G401 (cell line): ENCODE data around the gene TGFA. TPM values are rescaled to one million over a fixed set of nuclear protein-coding genes. Genes with fewer than 3 reads are reported as not detected.

Experiments used
- DNase-seq: peaks from one replicate; pipeline ENCODE4 v3.0.0-alpha.2; 2015; ENCODE audit warnings: low spot score
- in situ Hi-C: cut with HindIII; loops from 2 replicates; pipeline ENCODE4 v1.10.0; 2016; ENCODE audit warnings: low sequenced_read_pairs, mixed read lengths
- total RNA-seq: library from RNA; depleted of rRNA; stranded (reverse); fragments of >200 nt; shearing (Covaris generic); gene quantifications from 2 replicates; pipeline ENCODE4 v1.2.3, GENCODE V29; 2014

Gene TGFA
- total RNA-seq, 1 experiment from 2014 or later: not detected

DNA sequence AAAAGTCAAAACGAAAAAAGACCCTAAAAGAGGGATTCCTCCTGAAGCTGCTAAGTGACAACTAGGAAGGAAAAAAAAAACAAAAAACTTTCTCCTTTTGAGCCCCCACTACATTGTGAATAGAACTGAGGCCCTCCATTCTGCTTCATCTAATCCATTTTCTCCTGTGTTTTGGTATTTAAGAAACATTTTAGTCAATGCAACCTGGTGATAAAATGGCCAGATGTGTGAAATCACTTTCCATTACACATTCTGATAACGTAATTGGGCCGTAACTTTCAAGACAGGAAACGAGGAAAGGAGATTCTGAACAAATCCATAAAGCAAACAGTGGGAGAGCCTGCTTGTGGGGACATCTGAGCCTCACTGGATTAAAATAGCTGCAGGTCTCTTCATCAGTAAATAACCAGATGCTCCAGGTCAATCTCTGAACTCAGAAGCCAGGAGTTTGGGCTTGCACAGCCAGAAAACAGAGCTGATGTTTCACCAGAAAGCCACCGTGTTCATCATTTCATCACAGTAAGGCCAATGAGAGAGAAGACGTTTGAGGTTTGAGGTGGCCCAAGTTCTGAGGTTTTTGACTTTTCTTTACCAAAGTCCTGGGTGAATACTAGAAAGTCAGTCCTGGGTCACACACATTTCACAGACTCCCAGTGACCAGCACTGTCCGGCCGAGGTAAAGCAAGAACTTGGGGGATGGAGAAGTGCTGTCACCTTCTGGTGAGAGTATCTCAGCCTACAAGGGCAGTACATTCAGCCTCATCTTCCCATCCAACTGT is 47.8 kb downstream of the TGFA start:
- in situ Hi-C loops: no loop called here
- DNase-seq: no peak

DNA sequence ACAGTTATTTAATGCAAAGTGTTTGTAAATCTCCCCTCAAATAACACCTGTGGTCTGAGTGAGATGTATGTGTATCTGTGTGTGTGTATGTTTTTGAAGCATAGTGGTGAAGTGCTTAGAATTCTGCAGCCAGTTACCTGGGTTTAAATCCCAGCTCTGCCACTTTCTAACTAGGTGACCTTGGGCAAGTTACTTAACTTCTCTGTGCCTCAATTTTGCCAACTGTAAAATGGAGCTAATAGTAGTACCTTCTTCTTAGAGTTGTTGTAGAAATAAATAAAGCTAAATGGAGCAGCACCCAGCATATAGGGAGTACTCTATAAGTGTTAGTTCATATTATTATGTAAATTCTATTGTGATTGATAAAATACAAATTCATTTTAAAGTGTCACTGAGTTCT is 48.9 kb downstream of the TGFA start:
- DNase-seq: no peak
- in situ Hi-C loops: no loop called here

DNA sequence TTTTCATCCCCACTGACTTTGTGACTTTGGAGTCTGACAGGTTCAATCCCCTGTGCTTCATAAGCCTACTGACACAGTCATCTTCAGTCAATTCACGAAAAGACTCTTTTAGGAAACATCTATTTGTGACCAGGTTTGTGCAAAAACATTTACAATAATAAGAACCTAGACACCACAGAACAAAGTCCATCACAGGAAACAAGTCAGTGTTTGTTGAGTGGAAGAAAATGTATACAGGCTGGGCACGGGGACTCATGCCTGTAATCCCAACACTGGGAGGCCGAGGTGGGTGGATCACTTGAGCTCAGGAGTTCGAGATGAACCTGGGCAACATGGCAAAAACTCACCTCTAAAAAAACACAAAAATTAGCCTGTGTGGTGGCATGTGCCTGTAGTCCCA is 49.7 kb downstream of the TGFA start:
- in situ Hi-C loops: no loop called here
- DNase-seq: no peak

DNA sequence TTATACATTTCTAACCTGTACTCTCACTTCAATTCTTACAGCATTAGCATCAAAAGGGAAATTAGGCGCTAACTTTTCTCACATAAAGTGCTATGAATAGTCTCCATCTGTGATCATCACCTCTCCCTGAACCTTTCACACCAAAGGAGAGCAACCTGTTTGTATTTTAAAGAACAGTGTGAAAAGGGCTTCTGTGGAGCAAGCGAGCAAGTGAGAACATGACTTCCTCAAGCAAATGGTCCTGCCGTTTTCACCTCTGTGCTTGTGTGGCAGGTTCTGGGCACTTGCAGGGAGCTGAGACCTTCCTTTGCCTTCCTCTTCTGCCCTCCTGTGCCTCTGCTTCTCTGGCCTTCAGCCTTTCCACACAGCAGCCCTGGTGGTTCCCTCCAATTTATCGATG is 51.9 kb downstream of the TGFA start:
- DNase-seq: no peak
- in situ Hi-C loops: no loop called here

DNA sequence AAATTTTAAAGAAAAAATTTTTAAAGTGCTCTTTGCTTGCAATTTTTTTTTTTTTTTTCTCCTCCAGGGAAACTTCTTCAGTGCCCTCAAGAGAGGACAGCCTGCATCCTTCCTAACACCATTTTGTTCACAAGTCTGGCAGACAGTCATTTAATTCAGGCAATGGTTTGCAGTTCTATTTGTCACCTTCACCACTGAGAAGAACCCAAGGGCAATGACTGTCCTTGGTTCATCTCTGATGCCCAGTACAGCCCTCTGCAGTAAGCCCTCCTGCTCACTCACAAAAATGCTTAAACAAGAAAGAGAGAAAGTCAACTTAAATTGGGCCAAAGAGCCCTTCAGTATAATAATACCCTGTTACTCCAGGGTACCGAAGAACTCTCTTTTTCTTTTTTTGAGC is 52.4 kb downstream of the TGFA start:
- in situ Hi-C loops: no loop called here
- DNase-seq: no peak

DNA sequence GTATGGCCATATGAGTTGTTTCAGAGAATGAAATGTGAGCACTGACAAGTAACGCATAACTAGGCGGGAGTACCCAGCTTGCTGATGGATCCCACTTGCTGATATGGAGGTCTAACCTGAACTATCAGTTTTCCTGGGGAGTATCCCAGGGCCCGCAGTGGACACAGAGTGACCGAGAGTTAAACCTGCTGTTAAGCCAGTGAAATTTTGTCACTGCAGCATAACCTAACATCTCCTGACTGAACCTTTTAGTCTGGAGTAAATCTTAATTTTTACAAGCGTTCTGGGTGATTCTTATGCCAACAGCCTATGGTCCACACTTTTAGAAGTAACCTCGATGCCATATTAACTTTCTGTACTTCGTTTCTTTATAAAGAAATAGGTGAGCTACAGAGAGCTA is 54.4 kb downstream of the TGFA start:
- DNase-seq: no peak
- in situ Hi-C loops: no loop called here

DNA sequence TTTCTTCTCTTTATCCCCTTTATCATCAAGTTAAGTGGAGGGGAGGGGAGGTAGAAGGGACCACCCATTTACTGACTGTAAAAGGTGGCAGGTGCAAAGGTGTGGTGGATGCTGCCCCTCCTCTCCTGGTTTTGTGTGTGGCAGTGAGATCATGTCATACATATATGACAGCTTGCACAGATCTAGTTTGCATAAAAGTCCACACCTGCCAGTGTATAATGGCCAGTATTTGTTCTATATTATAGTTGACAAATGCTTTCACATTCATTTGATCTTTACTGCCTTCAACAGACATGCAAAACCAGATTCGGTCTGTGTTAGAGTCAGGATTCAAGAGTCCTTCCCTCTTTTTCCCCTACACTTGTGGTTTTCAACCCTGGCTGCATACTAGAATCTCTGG is 55.1 kb downstream of the TGFA start:
- in situ Hi-C loops: no loop called here
- DNase-seq: no peak

DNA sequence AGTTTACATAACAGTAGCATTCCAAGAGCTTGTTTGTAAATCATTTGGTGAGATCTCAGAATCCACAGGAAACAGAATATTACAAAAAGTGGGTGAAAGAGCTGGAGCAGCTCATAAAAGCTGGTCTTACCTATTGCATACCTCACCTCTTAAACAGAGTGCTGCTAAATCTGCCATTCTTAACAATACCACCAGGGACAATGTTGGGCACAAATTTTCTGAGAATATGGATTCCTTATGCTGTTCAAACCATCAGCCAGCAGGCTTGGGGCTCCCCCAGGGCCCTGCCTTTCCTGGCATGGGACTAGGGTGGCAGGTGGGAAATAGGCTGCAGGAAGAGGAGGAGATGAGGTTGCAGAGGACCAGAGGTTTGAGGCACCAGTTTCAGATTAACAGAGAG is 55.6 kb downstream of the TGFA start:
- in situ Hi-C loops: no loop called here
- DNase-seq: no peak

DNA sequence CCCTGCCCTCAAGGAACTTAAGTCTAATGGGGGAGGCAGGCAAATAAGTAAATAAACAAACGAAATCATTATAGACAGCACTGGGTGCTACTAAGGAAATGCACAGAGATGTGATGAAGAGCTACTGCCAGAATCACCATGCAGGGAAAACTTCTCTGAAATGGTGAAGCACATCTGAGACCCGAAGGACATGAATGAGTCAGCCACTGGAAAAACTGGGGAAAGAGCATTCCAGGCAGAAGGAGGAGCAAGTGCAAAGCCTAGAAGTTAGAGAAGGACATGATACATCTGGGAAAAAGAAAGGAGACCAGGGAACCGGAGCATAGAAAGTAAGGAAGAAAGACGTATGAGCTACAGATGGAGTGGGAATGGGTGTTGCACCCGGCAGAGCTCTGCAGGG is 56.8 kb downstream of the TGFA start:
- in situ Hi-C loops: no loop called here
- DNase-seq: no peak

DNA sequence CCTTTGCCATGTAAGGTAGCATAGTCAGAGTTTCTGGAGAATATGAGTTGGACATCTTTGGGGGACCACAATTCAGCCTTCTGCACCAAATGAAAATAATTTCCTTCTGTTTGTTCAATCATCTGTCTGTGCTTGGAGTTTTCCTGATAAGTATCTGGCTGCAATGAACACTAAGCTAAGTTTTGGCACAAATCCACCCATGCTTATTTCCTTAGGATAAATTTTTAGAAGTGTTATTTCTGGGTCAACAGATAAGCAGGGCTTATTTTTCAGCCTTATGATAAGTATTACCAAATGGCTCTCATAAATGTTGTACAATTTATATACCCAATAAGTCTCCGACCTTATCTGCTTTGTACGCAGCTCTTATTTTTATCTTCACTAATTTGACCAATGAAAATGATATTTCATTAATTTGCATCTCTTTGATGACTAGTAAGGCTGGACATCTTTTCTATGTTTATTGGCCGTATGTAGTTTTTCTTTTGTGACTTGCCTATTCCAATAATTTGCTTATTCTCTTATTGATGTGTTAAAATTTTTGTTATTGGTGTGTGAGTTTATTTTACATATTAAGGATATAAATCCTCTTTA is 59.2 kb downstream of the TGFA start:
- DNase-seq: no peak
- in situ Hi-C loops: no loop called here

DNA sequence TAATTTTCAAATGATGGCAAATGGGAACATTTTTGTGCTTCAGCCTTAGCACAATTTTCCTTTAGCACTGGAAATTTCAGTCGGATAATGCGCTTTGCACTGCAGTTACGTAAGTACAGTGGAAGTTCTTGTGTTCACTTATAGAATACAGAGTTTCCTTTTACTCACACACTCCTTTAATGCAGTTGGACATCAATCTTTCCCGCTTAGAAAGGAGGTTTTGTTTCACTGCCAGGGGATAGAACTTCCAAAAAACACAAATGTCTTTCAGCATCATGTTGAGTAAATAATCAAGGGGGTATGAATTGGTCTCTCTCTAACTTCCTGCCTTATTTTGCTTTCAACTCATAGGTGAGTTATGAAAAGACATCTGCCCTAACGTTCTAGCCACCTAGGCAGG is 63.2 kb downstream of the TGFA start:
- in situ Hi-C loops: no loop called here
- no peak for DNase-seq

DNA sequence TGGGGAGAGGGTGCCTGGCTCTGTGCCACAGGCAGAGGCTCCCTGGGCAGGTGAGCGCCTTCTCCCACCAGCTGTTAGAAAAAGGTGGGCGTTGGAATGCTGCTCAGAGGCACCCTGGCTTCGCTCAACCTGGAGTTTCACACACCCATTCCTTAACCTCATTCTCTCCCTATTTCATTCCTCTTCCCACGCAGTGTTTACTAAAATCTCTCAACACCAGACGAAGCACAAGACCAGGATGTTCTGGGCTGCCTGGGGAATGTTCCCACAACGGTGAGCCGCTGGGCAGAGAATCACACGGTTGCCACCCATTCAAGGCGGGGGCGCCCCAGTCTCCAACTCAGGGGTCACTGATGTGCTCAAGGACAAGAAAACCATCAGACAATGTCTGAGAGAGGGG is 64.5 kb downstream of the TGFA start:
- DNase-seq: no peak
- in situ Hi-C loops: no loop called here

DNA sequence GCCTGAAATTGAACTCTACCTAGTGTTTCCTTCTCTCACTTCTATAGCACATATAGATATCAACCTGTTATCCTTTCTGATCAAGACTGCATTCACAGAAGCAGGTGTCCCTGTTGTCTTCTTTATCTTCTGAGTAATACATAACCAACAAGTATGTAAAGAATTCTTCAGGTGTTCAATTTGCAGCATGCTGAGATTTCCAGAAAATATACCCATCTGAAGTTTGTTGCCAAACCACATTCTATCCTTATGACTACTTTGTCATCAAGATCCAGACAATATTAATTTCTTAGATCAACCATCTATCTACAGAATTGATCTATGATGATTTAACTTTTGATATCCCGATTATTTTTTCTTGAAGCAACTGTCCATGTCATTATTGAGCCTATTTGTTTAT is 69.5 kb downstream of the TGFA start:
- in situ Hi-C loops: no loop called here
- no peak for DNase-seq

DNA sequence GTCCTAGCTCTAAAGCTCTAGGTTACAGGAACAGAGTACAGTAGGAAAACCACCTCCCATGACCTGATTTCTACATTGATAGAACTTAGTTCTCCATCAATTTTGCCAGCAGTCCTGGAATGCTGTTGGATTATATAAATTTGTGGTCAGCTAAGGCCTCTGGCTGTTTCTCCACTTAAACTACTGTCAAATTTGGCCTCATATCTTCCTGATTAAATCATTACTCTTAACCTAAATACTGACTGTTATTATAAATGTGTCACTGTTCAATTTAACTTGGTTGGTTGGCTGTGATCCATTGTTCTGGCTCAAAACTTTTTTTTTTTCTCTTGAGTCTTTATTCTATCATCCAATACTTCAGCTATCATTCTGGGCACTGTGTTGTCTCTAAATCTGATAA is 71.2 kb downstream of the TGFA start:
- DNase-seq: no peak
- in situ Hi-C loops: no loop called here

DNA sequence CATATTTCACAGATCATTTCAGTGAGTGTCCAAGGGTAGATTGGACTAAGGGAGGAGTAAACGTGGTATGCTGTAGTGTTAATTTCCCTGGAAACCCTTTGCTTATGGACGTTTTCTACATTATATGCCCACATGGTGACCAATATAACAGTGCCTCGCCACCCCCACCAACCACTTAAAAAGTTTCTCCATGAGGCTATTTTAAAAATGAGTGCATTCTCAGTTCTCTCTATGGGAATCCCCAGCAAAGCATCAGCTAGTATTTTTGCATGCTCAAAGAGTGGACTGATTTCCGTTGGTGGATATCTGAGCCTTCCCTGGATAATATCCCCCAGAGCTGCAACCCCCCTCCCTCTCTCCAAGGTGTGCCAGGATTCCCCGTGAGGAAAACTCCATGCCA is 73.2 kb downstream of the TGFA start:
- in situ Hi-C loops: no loop called here
- no peak for DNase-seq

DNA sequence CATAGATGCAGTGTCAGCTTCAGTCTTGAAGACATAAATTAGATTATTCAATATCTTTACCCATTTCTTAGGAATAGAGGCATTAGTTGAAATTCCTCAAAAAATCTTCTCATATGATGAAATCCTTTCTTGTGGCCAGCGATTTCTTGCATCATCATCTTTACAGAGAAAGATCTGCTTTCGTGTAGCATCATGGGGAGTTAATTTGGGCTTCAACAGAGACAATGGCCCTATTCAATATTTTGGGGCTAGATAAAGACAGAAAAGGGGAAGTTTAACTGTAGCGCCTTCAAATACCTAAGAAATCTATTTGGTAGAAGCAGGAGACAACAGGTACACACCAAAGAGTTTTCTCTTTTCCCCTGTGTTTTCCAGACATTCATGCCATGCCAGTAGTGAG is 73.8 kb downstream of the TGFA start:
- no peak for DNase-seq
- in situ Hi-C loops: no loop called here

DNA sequence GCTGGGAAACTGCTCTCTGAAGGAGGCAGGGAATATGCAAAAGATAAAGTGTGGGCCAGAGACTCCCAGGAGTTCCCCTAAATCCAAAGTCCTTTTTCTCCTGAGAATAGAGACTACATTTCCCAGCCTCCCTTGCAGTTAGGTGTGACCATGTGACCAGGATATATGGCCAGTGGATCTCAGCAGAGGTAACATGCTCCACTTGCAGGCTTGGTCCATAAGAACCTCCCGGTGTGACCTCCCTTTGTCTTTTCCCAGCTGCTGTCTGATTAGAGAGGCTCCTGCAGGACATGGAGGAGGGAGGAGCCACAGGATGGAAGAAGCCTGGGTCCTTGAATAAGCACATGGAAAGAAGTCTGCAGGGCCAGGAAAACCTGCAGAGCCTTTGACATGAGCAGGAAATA is 76.2 kb downstream of the TGFA start:
- DNase-seq: no peak

DNA sequence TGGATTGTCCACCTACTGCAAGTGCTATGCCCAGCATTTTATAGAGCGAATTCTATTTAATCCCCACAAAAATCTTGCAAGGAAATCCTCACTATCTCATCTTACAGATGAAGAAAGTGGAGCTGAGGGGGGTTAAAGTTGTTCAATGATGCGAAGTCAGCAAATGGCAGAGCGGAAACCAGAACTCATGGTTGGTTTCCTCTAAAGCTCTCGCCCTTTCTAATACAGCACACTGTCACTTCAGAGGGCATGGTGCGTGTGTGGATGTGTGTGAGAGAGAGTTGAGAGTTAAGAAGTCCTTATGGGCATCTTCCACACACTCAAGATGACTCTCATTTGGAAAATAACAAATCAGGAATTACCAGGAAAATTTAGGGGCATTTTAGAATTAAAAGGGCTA is 78.4 kb downstream of the TGFA start:
- DNase-seq: no peak
- in situ Hi-C loops: no loop called here

More for the DNA sequence above, 76.2 kb downstream of the TGFA start:
- in situ Hi-C loops: no loop called here

DNA sequence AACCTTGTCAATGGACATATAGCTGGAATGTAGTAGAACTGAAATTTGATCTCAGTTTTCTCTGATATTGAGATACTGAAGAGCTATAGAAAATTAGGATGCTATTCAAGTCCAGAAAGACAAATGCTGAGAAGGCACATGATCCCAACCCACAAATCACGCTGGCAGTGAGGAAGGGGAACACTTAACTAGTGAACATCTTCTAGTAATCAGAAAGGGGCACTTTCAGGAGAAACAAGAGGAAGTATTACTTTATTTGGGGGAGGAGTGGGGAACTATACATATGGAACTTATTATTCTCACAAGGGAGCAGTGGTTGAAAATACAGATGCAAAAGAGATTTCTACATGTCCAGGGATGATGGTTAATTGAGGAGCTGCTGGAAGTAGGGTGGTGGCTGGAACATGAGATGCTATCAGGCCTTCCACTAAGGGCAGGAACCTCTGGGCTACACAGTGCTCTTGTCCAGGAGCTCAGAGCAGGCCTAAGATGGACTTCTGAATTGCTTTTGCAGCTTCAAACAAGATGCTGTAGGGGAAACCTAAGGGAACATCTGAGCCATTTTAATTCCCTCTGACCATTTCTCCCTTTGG is 79.3 kb downstream of the TGFA start:
- DNase-seq: no peak
- in situ Hi-C loops: no loop called here

DNA sequence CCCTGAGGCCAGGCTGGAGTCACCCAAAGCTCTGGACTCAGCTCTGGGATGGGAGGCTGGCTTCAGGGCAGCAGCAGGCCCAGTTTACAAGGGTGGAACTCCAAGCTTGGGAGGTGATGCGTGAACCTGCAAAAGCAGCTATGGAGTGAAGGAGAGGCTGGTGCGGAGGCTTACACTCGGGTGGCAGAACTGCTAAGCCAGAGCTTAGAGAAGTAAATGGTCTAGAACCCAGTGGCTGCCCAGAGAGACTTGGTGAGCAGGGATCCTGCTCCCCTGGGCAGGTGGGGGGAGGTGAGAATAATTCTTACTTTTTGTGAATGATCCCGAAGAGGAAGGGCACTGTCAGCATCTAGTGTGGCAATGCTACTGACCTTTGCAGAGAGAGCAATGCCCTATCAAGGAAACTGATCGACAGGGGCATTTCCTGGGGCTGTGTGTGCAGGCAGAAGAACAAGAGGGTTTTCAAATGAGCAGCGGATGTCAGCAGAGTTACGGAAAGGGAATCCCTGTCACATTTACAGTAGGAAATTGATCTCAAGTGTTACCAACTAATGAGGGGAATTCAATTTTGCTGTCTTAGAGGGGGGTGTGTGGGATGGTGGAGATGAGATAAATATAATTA is 80.4 kb downstream of the TGFA start:
- in situ Hi-C loops: no loop called here
- DNase-seq: no peak
